Measurements from ENCODE around the gene SPEF2.

- TF ChIP-seq CTCF (IDR thresholded peaks at IDR 0.05) (no peak), REST (IDR thresholded peaks at IDR 0.05; ENCODE audit: insufficient read depth in 1 of 2, low read depth in 2 of 2, low read length in 1 of 2) (no peak)
Observed at GRCh38 chr5:35783551-35783950, 165.9 kb downstream of the SPEF2 start.
